Smooth muscle cell (in vitro differentiated cells): ENCODE results near the gene CNGB1. TPM values are rescaled to one million over a fixed set of nuclear protein-coding genes. Genes with fewer than 3 reads are reported as not detected.
A peak's percentile ranks its signal among the peaks of the same experiment; 100 is the strongest.

ENCODE experiments used
- DNase-seq: peaks from one replicate; lab custom pipeline; 2025; ENCODE audit not compliant: unreplicated experiment; lab: John Stamatoyannopoulos, UW
- H2AFZ ChIP-seq: fragments of 200-600 bp; sonication (generic); 2 replicates; pipeline ENCODE4 v1.6.0; 2016; ENCODE audit warnings: antibody characterized with exemption, low read depth, mild to moderate bottlenecking
- H3F3A ChIP-seq: fragments of 200-600 bp; sonication (generic); 2 replicates; pipeline ENCODE4 v1.6.0; 2017; ENCODE audit warnings: antibody characterized with exemption, low read depth
- H3K27ac ChIP-seq: fragments of 200-600 bp; sonication (generic); 2 replicates; pipeline ENCODE4 v1.5.1; 2016; ENCODE audit warnings: low read depth, mild to moderate bottlenecking
- H3K27me3 ChIP-seq: fragments of 200-600 bp; sonication (generic); 2 replicates; pipeline ENCODE4 v1.6.1; 2016; ENCODE audit warnings: low read depth, mild to moderate bottlenecking
- H3K36me3 ChIP-seq: fragments of 200-600 bp; sonication (generic); 2 replicates; pipeline ENCODE4 v1.5.1; 2016; ENCODE audit warnings: low read depth
- H3K4me1 ChIP-seq: fragments of 200-600 bp; sonication (generic); 2 replicates; pipeline ENCODE4 v1.5.1; 2016; ENCODE audit warnings: low read depth
- H3K4me2 ChIP-seq: fragments of 200-600 bp; sonication (generic); 2 replicates; pipeline ENCODE4 v1.6.0; 2016; ENCODE audit warnings: mild to moderate bottlenecking
- H3K4me3 ChIP-seq: fragments of 200-600 bp; sonication (generic); 2 replicates; pipeline ENCODE4 v1.5.1; 2016; ENCODE audit warnings: mild to moderate bottlenecking
- H3K79me2 ChIP-seq: fragments of 200-600 bp; sonication (generic); 2 replicates; pipeline ENCODE4 v1.6.0; 2016; ENCODE audit warnings: low read depth, mild to moderate bottlenecking
- H3K9ac ChIP-seq: fragments of 200-600 bp; sonication (generic); 2 replicates; pipeline ENCODE4 v1.6.0; 2016; ENCODE audit warnings: low read depth
- H3K9me3 ChIP-seq: fragments of 200-600 bp; sonication (generic); replicated peaks from 2 replicates; pipeline ENCODE4 v1.5.1; 2016; ENCODE audit warnings: low read depth
- H4K20me1 ChIP-seq: fragments of 200-600 bp; sonication (generic); 2 replicates; pipeline ENCODE4 v1.6.0; 2016; ENCODE audit warnings: low read depth
- WGBS: methylation state at CpG from one replicate; pipeline ENCODE4 v1.1.7; 2016; ENCODE audit warnings: low lambda C conversion rate; 5-methylcytosine and 5-hydroxymethylcytosine counted together
- polyA plus RNA-seq: library from polyadenylated mRNA; unstranded; fragments of >200 nt; fragmentation: Nextera tagmentation; extraction: Ambion mirVana; gene quantifications from 2 replicates; pipeline ENCODE4 v1.2.1, GENCODE V29; 2016
- total RNA-seq: library from RNA; depleted of rRNA; stranded (reverse); fragments of >200 nt; gene quantifications from 2 replicates; pipeline ENCODE4 v1.2.3, GENCODE V29; 2014
- TF ChIP-seq, protein P1 (sequence below): fragments of 200-600 bp; sonication (generic); IDR thresholded peaks from 2 replicates; pipeline ENCODE4 v1.5.1; 2017; ENCODE audit warnings: borderline replicate concordance, mild to moderate bottlenecking, antibody characterized with exemption; ENCODE audit not compliant: insufficient read depth, poor library complexity, severe bottlenecking

Gene CNGB1
- total and polyA plus RNA-seq, 2 experiments from 2014 or later = not detected

DNA sequence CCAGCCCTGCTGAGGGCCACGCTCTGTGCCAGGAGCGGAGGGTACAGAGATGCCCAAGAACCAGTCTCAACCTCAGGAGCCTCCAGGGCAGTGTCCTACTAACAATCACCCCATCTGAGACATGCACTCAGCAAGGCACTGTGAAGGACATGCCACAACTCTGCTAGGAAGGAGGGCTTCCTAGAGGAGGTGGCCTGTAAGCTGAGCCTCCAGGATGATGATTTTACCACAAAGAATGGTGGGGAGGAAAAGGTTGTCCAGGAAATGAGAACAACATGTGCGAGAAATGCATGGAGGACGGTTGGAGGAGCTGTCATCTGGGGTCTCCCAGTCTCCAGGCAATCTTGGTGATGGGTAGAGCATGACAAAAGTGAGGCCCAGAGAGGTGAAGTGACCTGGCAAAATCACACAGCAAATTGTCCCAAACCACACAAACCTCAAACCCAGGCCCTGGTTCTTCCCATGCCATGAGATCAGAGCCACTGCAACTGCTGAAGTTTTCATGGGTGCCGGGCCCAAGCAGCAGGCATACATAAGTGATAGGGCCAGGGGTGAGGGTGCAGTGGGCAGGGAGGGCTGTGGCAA is 30.5 kb downstream of the CNGB1 start:
- no peaks in the 10 kb centered on the region for H3K9me3 ChIP-seq
- no peaks in the 10 kb centered on the region for H3K79me2 ChIP-seq
- H3K36me3 ChIP-seq = no peaks in the 10 kb centered on the region
- TF ChIP-seq, protein P1, sequence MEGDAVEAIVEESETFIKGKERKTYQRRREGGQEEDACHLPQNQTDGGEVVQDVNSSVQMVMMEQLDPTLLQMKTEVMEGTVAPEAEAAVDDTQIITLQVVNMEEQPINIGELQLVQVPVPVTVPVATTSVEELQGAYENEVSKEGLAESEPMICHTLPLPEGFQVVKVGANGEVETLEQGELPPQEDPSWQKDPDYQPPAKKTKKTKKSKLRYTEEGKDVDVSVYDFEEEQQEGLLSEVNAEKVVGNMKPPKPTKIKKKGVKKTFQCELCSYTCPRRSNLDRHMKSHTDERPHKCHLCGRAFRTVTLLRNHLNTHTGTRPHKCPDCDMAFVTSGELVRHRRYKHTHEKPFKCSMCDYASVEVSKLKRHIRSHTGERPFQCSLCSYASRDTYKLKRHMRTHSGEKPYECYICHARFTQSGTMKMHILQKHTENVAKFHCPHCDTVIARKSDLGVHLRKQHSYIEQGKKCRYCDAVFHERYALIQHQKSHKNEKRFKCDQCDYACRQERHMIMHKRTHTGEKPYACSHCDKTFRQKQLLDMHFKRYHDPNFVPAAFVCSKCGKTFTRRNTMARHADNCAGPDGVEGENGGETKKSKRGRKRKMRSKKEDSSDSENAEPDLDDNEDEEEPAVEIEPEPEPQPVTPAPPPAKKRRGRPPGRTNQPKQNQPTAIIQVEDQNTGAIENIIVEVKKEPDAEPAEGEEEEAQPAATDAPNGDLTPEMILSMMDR = no peak
- H3K9ac ChIP-seq = no peak overlapping the region
- 96% methylated on average over 5 of the region's 5 CpGs for WGBS
- no peaks in the 10 kb centered on the region for H3F3A ChIP-seq
- no peak overlapping the region for H3K27ac ChIP-seq
- no peaks in the 10 kb centered on the region for H3K27me3 ChIP-seq
- H3K4me2 ChIP-seq = no peak overlapping the region
- no peaks in the 10 kb centered on the region for H3K4me1 ChIP-seq
- no peak overlapping the region for H3K4me3 ChIP-seq
- H4K20me1 ChIP-seq = no peaks in the 10 kb centered on the region
- no peak for DNase-seq
- no peak overlapping the region for H2AFZ ChIP-seq

DNA sequence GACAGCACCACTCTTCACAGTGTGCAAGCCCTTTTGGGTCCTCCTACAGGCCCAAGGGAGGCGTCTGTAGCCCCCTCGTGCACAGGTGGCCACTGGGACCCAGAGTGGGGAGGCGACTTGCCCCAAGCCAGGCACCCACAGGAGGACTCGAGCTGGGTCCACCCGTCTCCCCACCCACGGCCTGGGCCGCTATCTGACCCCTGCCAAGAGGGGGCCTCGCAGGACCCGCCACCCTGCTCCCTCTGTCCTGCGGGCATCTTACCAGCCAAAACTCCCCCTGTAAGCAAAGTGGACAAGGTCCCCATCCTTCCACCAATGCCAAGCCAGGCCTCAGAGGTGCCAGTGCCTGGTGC is 31.1 kb downstream of the CNGB1 start:
- H3F3A ChIP-seq = no peaks in the 10 kb centered on the region
- no peaks in the 10 kb centered on the region for H3K79me2 ChIP-seq
- no peak for DNase-seq
- H3K27me3 ChIP-seq = no peaks in the 10 kb centered on the region
- 90% methylated on average over 10 of the region's 10 CpGs for WGBS
- H2AFZ ChIP-seq = no peak overlapping the region
- H4K20me1 ChIP-seq = no peaks in the 10 kb centered on the region
- H3K27ac ChIP-seq = no peak overlapping the region
- H3K9me3 ChIP-seq = no peaks in the 10 kb centered on the region
- H3K36me3 ChIP-seq = no peaks in the 10 kb centered on the region
- no peak overlapping the region for H3K9ac ChIP-seq
- no peak overlapping the region for H3K4me2 ChIP-seq
- H3K4me3 ChIP-seq = no peak overlapping the region
- TF ChIP-seq, protein P1 = no peak
- H3K4me1 ChIP-seq = no peaks in the 10 kb centered on the region

DNA sequence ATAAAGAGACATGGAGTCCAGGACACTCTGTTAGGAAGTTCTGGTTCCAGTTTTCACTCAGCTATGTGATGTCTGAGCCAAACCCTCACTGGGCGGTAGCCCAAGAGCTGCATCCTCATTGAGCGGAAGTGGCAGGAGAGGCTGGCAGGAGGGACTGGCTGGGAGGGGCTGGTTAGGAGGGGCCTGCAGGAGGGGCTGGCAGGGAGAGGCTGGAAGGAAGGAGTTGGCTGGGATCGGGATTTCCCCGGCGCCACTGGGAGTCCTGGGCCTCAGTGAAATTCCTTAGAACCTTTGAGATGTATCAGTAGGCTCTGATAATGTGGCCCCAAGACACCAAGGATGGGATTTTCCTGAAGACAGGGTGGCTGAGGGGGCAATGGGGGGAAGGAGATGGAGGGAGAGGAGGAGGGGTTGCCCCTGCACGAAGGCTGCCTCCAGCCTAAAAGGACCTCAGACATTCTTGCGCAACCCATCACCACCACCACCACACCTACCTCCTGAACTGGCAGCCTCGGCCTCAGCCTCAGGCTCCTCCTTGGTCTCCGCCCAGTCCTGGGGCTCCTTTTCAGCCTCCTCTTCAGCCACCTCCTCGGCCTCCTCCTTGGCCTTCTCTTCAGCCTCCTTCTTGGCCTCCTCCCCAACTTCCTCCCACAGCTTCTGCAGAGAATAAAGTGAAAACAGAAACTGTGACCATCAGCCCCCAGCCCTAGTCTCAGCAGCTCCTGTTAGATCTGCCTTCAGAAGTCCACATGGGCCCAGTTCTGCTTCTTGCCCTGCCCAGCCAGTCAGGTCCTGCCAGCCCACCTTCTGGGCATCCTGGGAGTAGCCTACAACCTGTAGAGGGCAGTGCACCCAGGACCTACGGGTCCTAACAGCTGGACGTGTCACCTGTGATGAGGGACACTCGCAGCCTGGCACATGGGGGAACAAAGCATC is 31.7 kb downstream of the CNGB1 start:
- 89% methylated on average over 13 of the region's 13 CpGs for WGBS
- Histone ChIP-seq H3K4me2 (no peak overlapping the region), H4K20me1 (no peaks in the 10 kb centered on the region), H3K36me3 (no peaks in the 10 kb centered on the region), H3K27ac (no peak overlapping the region), H3K9me3 (no peaks in the 10 kb centered on the region), H3F3A (no peaks in the 10 kb centered on the region), H3K79me2 (no peaks in the 10 kb centered on the region), H2AFZ (no peak overlapping the region), H3K9ac (no peak overlapping the region), H3K4me1 (no peaks in the 10 kb centered on the region), H3K27me3 (no peaks in the 10 kb centered on the region), H3K4me3 (no peak overlapping the region)
- no peak for DNase-seq
- TF ChIP-seq, protein P1 = peak; percentile 4
